GM12878 (cell line): Measurements from ENCODE around the gene SHC4. TPM values are rescaled to one million over a fixed set of nuclear protein-coding genes. Genes with fewer than 3 reads are reported as not detected.

Experiments used
- ATAC-seq: fragments of 200-7000 bp; cut with Tn5 transposase; 3 replicates; pipeline ENCODE4 v1.9.1; 2020; ENCODE audit warnings: mild to moderate bottlenecking, moderate library complexity
- BruUV-seq: library from RNA; stranded (reverse); fragments of 400-500 nt; replicated peaks from 2 replicates; lab custom pipeline; 2021; lab: Mats Ljungman, UMichigan
- CTCF ChIA-PET: fragments of 300-600 bp; sonication (Branson Sonifier 250); formaldehyde crosslinking; extraction: SDS; loops from one replicate; lab custom pipeline; 2021; ENCODE audit warnings: inconsistent platforms; lab: Yijun Ruan, JAX
- POLR2A ChIA-PET: fragments of 350-600 bp; formaldehyde crosslinking; extraction: SDS; loops from one replicate; lab custom pipeline; 2021; ENCODE audit warnings: inconsistent platforms; lab: Charles Lee
- RAD21 ChIA-PET: fragments of 300-600 bp; sonication (Branson Sonifier 250); formaldehyde crosslinking; loops from one replicate; lab custom pipeline; 2023; ENCODE audit warnings: antibody characterized with exemption; ENCODE audit not compliant: unreplicated experiment; lab: Charles Lee
- SMC1A ChIA-PET: fragments of 300-600 bp; sonication (Branson Sonifier 250); formaldehyde crosslinking; loops from one replicate; lab custom pipeline; 2023; ENCODE audit not compliant: unreplicated experiment, uncharacterized antibody; lab: Charles Lee
- DNase-seq: peaks from one replicate; pipeline ENCODE4 v3.0.0-alpha.2; 2011; ENCODE audit warnings: low read depth, low spot score
- FAIRE-seq: peaks from 3 replicates; lab custom pipeline; 2011; peaks lifted over from hg19 to GRCh38; lab: Jason Lieb, UNC
- H2AFZ ChIP-seq: 2 replicates; pipeline ENCODE4 v1.6.0; 2011; ENCODE audit warnings: low read depth, low read length, control low read depth; ENCODE audit not compliant: control insufficient read depth
- H3K27ac ChIP-seq: 2 replicates; pipeline ENCODE4 v1.5.1; 2011; ENCODE audit warnings: control low read depth; ENCODE audit not compliant: control insufficient read depth, insufficient read depth
- H3K27me3 ChIP-seq, 2 experiments: replicated peaks in 1 of 2; 2 replicates each; pipeline versions ENCODE4 v1.6.0 to v1.6.1; 2011; ENCODE audit warnings: low read length in 1 of 2; ENCODE audit not compliant: control insufficient read depth in 2 of 2, insufficient read depth in 2 of 2
- H3K36me3 ChIP-seq, 2 experiments: 2 replicates each; pipeline ENCODE4 v1.5.1; 2011; ENCODE audit warnings: low read length in 1 of 2; ENCODE audit not compliant: control insufficient read depth in 2 of 2, insufficient read depth in 2 of 2
- H3K4me1 ChIP-seq: 2 replicates; pipeline ENCODE4 v1.6.1; 2011; ENCODE audit warnings: mild to moderate bottlenecking, low read length, moderate library complexity, mixed read lengths; ENCODE audit not compliant: control insufficient read depth, insufficient read depth
- H3K4me2 ChIP-seq: 2 replicates; pipeline ENCODE4 v1.6.0; 2011; ENCODE audit warnings: control low read depth; ENCODE audit not compliant: control insufficient read depth, insufficient read depth
- H3K4me3 ChIP-seq: fragments of 200-600 bp; sonication (generic); 2 replicates; pipeline ENCODE4 v1.5.1; 2016
- H3K79me2 ChIP-seq: 2 replicates; pipeline ENCODE4 v1.6.0; 2011; ENCODE audit warnings: low read length; ENCODE audit not compliant: control insufficient read depth, insufficient read depth
- H3K9ac ChIP-seq: 2 replicates; pipeline ENCODE4 v1.8.0; 2011; ENCODE audit warnings: low read length, control low read depth, mixed read lengths; ENCODE audit not compliant: control insufficient read depth, insufficient read depth
- H3K9me3 ChIP-seq: replicated peaks from 3 replicates; pipeline ENCODE4 v1.5.1; 2011; ENCODE audit warnings: mild to moderate bottlenecking, low read length; ENCODE audit not compliant: control insufficient read depth, insufficient read depth
- H4K20me1 ChIP-seq: 2 replicates; pipeline ENCODE4 v1.6.0; 2011; ENCODE audit not compliant: control insufficient read depth, insufficient read depth
- BHLHE40 ChIP-seq, 2 experiments: fragments of 450-650 bp in 1 of 2; IDR thresholded peaks; 2 replicates each; pipeline ENCODE4 v1.6.1; 2011 to 2017; ENCODE audit warnings: low read depth in 2 of 2, borderline replicate concordance in 1 of 2, improper control_type of control experiment in 1 of 2, low read length in 1 of 2, mild to moderate bottlenecking in 1 of 2
- IKZF2 ChIP-seq, 2 experiments: fragments of 450-650 bp; IDR thresholded peaks; 2 replicates each; pipeline ENCODE4 v1.6.1; 2017; ENCODE audit warnings: mild to moderate bottlenecking in 2 of 2, moderate library complexity in 2 of 2
- IRF3 ChIP-seq: fragments of 450-650 bp; IDR thresholded peaks from 2 replicates; pipeline ENCODE4 v1.6.1; 2014; ENCODE audit warnings: mild to moderate bottlenecking
- NFXL1 ChIP-seq: fragments of 450-650 bp; IDR thresholded peaks from 2 replicates; pipeline ENCODE4 v1.6.1; 2017; ENCODE audit warnings: antibody characterized with exemption, mild to moderate bottlenecking, borderline replicate concordance
- SREBF1 ChIP-seq: IDR thresholded peaks from 2 replicates; pipeline ENCODE4 v1.6.1; 2012; ENCODE audit warnings: mild to moderate bottlenecking, low read length
- WGBS: methylation state at CpG from one replicate; pipeline ENCODE4 v1.1.6; 2016; ENCODE audit warnings: low lambda C conversion rate; ENCODE audit not compliant: insufficient replicate concordance, insufficient coverage; ENCODE audit errors: missing lambda C conversion rate; 5-methylcytosine and 5-hydroxymethylcytosine counted together
- in situ Hi-C: fragments of 300-500 bp; cut with MboI; formaldehyde crosslinking; loops from 9 replicates; pipeline ENCODE4 v1.14.3; 2018; ENCODE audit warnings: mixed read lengths
- intact Hi-C: fragments of 100-400 bp; cut with micrococcal nuclease; formaldehyde crosslinking; loops from one replicate; pipeline ENCODE4 v1.14.2; 2022; ENCODE audit not compliant: unreplicated experiment
- polyA plus RNA-seq, 11 experiments: library from polyadenylated mRNA; depleted of rRNA in 4 of 11; unstranded in 6 of 11; stranded (reverse) in 5 of 11; fragments of >200 nt; fragmentation: Nextera tagmentation in 4 of 11; fragmentation: Illumina TruSeq in 1 of 11; extraction: Ambion mirVana in 4 of 11; extraction: Trizol in 1 of 11; gene quantifications; 1 replicate in 1 of 11; 2 replicates in 10 of 11; pipeline versions ENCODE4 v1.2.1 to v1.2.3, GENCODE V29; 2011 to 2016; ENCODE audit warnings: inconsistent platforms in 2 of 11, missing spikeins in 2 of 11, low read depth in 1 of 11
- total RNA-seq, 4 experiments: library from RNA; depleted of rRNA in 3 of 4; stranded (reverse); fragments of >200 nt in 3 of 4; fragmentation: Illumina TruSeq in 1 of 4; extraction: Trizol in 1 of 4; gene quantifications; 2 replicates each; pipeline versions ENCODE4 v1.2.1 to v1.2.3, GENCODE V29; 2013 to 2021

SHC4 gene
- total and polyA plus RNA-seq, 10 of the 15 experiments (the other 5 are each of a cell fraction or from before 2014, with no cell fraction given): 0.04 to 0.87 (median 0.14) TPM

- intact Hi-C loops (loop anchor here (10.0 kb wide), 1 partner anchor 1146 kb away; no protein-coding TSS in a partner anchor), in situ Hi-C loops (no loop called here)
- Histone ChIP-seq H3K4me2 (no peak overlapping the region), H3K4me3 (no peak overlapping the region), H3K27ac (no peak overlapping the region), H3K27me3 (no peaks in the 10 kb centered on the region), H3K9me3 (no peaks in the 10 kb centered on the region), H3K79me2 (no peaks in the 10 kb centered on the region), H3K4me1 (no peaks in the 10 kb centered on the region), H4K20me1 (no peaks in the 10 kb centered on the region), H3K9ac (no peak overlapping the region), H3K36me3 (no peaks in the 10 kb centered on the region), H2AFZ (no peak overlapping the region)
- POLR2A ChIA-PET: no interaction called here
- CTCF ChIA-PET: interaction anchor here (1.3 to 13.1 kb wide), 9 partner anchors 64 to 564 kb away, joined by 3 to 134 read pairs (median 27); partner anchors contain the start of genes FGF7 and SHC4
- no peak for FAIRE-seq
- SMC1A ChIA-PET: interaction anchor here (1.0 to 7.3 kb wide), 11 partner anchors 22 to 1287 kb away, joined by 3 to 112 read pairs (median 4); partner anchors contain the start of genes FGF7 and SHC4
- TF ChIP-seq BHLHE40 (IDR thresholded peaks at IDR 0.05; ENCODE audit: borderline replicate concordance in 1 of 2, low read depth in 2 of 2, low read length in 1 of 2): no peak
- TF ChIP-seq IKZF2 (IDR thresholded peaks at IDR 0.05): no peak
- TF ChIP-seq SREBF1: no peak
- TF ChIP-seq IRF3: no peak
- TF ChIP-seq NFXL1: no peak
- no peak for DNase-seq
- WGBS: 29% methylated on average over 2 of the region's 2 CpGs
- RAD21 ChIA-PET: interaction anchor here (1.0 to 2.9 kb wide), 5 partner anchors 107 to 563 kb away, joined by 3 to 14 read pairs (median 7); no protein-coding TSS in a partner anchor
- BruUV-seq: no TSS peak
- ATAC-seq: peak; percentile 36; the same call in 2 of the 3 replicates
These were observed 105.3 kb downstream of the SHC4 start for GRCh38 chr15:48858401-48858800.
